Measurements from ENCODE around the gene AUTS2.

The AUTS2 gene

DNA sequence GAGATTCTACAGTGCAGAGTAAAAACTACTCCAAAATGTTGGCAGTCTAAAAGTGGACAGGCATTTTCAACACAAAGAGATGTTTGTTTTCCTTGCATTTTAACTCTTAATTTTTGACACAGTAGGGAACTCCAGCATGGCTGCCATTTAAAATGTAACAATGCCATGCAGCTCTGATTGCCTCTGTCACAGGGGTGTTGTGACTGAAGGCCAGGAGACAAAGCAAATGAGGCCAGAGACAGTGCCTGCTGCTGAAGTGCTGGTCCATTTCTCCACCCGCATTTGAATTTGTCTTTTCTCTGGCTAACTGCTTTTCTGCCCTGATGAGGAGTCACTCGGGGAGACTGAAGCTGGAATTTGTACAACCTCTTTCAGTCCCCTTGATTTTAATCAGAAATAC is 823.0 kb downstream of the AUTS2 start:
- H3K27ac ChIP-seq (replicated peaks), result no peak overlapping the region
- no peaks in the 10 kb centered on the region for H3K27me3 ChIP-seq (ENCODE audit: insufficient read depth, poor library complexity, severe bottlenecking)
- no peak for DNase-seq (ENCODE audit: low read depth in 1 of 2, low spot score in 1 of 2)
- no peak overlapping the region for H3K4me3 ChIP-seq (replicated peaks; ENCODE audit: insufficient read depth, low read length)
- TF ChIP-seq GABPA (IDR thresholded peaks at IDR 0.05; ENCODE audit: low read depth), result no peak
- TF ChIP-seq SPI1 (IDR thresholded peaks at IDR 0.05; ENCODE audit: borderline replicate concordance, low read depth), result no peak
- TF ChIP-seq REST (IDR thresholded peaks at IDR 0.05; ENCODE audit: insufficient replicate concordance, low read depth), result no peak
- TF ChIP-seq POLR2AphosphoS5 (IDR thresholded peaks at IDR 0.05; ENCODE audit: low read depth), result no peak
- TF ChIP-seq, protein P1, sequence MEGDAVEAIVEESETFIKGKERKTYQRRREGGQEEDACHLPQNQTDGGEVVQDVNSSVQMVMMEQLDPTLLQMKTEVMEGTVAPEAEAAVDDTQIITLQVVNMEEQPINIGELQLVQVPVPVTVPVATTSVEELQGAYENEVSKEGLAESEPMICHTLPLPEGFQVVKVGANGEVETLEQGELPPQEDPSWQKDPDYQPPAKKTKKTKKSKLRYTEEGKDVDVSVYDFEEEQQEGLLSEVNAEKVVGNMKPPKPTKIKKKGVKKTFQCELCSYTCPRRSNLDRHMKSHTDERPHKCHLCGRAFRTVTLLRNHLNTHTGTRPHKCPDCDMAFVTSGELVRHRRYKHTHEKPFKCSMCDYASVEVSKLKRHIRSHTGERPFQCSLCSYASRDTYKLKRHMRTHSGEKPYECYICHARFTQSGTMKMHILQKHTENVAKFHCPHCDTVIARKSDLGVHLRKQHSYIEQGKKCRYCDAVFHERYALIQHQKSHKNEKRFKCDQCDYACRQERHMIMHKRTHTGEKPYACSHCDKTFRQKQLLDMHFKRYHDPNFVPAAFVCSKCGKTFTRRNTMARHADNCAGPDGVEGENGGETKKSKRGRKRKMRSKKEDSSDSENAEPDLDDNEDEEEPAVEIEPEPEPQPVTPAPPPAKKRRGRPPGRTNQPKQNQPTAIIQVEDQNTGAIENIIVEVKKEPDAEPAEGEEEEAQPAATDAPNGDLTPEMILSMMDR (IDR thresholded peaks at IDR 0.05; ENCODE audit: insufficient read depth, low read length), result no peak

GRCh38 chr7:70426249-70426880 is 828.1 kb downstream of the AUTS2 start:
- H3K27ac ChIP-seq (replicated peaks), result no peak overlapping the region
- DNase-seq (ENCODE audit: low read depth in 1 of 2, low spot score in 1 of 2), result no peak
- no peak for TF ChIP-seq SPI1 (IDR thresholded peaks at IDR 0.05; ENCODE audit: borderline replicate concordance, low read depth)
- H3K4me3 ChIP-seq (replicated peaks; ENCODE audit: insufficient read depth, low read length), result no peak overlapping the region
- H3K27me3 ChIP-seq (ENCODE audit: insufficient read depth, poor library complexity, severe bottlenecking), result no peaks in the 10 kb centered on the region

DNA sequence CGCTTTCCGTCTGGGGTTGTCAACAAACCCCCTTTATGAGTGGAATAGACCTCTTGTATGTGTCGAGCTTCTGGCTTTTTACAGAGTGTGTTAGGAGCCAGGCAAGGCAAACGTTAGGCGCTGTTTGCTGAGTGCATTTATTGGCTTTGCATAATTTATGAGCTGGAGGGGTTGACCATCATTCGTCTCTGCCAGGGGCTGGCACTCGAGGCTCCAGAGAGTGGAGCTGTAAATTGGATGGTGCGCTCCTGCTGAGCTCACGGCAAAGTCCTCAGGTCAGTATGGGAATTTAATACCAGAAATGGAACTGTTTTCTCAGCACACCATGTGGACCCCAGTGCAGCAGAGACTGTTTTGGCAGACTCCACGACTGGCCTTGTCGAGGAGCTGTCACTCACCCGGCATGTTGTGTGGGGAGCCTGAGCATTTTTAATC is 834.3 kb downstream of the AUTS2 start:
- DNase-seq (ENCODE audit: low read depth in 1 of 2, low spot score in 1 of 2), result no peak
- Histone ChIP-seq H3K4me3 (replicated peaks; ENCODE audit: insufficient read depth, low read length) (no peak overlapping the region), H3K27me3 (ENCODE audit: insufficient read depth, poor library complexity, severe bottlenecking) (no peaks in the 10 kb centered on the region), H3K27ac (replicated peaks) (no peak overlapping the region)
- TF ChIP-seq, protein P1 (IDR thresholded peaks at IDR 0.05; ENCODE audit: insufficient read depth, low read length), result no peak
- TF ChIP-seq POLR2AphosphoS5 (IDR thresholded peaks at IDR 0.05; ENCODE audit: low read depth) (no peak), GABPA (IDR thresholded peaks at IDR 0.05; ENCODE audit: low read depth) (no peak)

DNA sequence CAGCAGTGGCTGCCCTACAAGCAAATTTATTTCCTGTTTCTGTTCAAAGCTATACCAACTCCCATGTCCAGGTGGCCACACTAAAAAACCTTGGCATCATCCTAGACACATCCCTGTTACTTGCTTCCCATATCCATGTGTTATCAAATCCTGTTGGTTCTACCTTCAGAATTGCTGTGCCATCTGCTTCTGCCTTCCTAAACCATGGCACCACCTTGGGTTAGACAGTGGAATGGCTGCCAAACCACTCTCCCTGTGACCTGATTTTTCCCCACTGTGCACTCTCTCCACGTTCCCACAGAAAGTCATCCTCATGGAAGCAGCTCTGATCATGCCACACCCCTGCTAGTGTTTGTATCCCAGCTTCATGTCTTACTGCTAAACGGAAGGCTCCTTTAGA is 836.1 kb downstream of the AUTS2 start:
- Histone ChIP-seq H3K27me3 (ENCODE audit: insufficient read depth, poor library complexity, severe bottlenecking) (no peaks in the 10 kb centered on the region), H3K4me3 (replicated peaks; ENCODE audit: insufficient read depth, low read length) (no peak overlapping the region), H3K27ac (replicated peaks) (no peak overlapping the region)
- DNase-seq (ENCODE audit: low read depth in 1 of 2, low spot score in 1 of 2), result no peak
- TF ChIP-seq SPI1 (IDR thresholded peaks at IDR 0.05; ENCODE audit: borderline replicate concordance, low read depth), result no peak
- TF ChIP-seq, protein P1 (IDR thresholded peaks at IDR 0.05; ENCODE audit: insufficient read depth, low read length), result no peak
- no peak for TF ChIP-seq GABPA (IDR thresholded peaks at IDR 0.05; ENCODE audit: low read depth)
- no peak for TF ChIP-seq REST (IDR thresholded peaks at IDR 0.05; ENCODE audit: insufficient replicate concordance, low read depth)
- no peak for TF ChIP-seq POLR2AphosphoS5 (IDR thresholded peaks at IDR 0.05; ENCODE audit: low read depth)

Measured in HL-60 (cell line).